ENCODE data around the gene ANXA4. TPM values are rescaled to one million over a fixed set of nuclear protein-coding genes. Genes with fewer than 3 reads are reported as not detected.

The ANXA4 gene
- total and polyA plus RNA-seq, 2 of the 13 experiments (the other 11 are each of a cell fraction or from before 2014, with no cell fraction given): 155 to 168 TPM

DNA sequence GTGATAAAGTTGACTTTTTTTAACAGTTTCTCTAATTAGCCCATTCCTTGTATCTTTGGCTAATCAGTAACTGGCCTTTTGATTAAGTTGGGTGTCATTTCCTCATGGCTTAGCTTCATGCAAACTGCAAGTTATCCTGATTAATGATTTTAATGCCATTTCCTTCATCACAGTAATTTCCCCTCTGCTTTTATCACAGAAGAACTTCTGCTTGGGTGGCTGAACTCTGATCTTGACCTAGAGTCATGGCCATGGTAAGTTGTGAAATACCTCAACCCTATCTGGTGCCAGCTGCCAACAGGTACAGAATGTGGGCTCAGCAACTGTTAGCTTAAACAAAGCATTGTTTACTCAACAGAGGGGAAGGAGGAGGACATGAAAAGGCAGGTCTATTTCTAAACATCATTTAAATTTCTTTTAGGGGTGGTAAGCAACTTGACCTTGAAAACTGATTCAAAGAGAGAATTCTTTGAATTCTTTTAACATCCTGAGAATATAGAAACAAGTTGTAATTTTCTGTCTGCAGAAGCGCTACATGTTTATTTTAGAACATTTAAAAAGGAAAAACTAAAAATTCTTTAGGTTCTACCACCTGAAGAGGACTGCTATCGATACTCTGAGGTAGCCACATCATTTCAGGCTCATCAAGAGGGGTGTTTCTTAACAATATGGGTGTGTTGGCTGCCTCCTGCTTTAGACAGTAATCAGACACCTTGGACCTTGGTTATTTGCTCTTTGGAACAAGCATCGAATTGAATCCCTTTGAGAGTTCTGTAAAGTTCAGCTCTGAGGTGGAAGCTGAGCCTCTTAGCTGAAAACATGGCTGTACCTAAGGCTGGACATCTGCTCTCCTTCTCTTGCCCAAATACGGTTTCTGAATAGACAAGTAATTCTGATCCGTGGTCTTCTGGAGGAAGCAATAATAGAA, 39.7 kb downstream of the ANXA4 start (continued):
- TF ChIP-seq, protein P1, sequence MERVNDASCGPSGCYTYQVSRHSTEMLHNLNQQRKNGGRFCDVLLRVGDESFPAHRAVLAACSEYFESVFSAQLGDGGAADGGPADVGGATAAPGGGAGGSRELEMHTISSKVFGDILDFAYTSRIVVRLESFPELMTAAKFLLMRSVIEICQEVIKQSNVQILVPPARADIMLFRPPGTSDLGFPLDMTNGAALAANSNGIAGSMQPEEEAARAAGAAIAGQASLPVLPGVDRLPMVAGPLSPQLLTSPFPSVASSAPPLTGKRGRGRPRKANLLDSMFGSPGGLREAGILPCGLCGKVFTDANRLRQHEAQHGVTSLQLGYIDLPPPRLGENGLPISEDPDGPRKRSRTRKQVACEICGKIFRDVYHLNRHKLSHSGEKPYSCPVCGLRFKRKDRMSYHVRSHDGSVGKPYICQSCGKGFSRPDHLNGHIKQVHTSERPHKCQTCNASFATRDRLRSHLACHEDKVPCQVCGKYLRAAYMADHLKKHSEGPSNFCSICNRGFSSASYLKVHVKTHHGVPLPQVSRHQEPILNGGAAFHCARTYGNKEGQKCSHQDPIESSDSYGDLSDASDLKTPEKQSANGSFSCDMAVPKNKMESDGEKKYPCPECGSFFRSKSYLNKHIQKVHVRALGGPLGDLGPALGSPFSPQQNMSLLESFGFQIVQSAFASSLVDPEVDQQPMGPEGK (CRISPR knock-in tag; IDR thresholded peaks at IDR 0.05): peak; percentile 88
- peak; percentile 76; the same call in 1 of the 2 replicates for TF ChIP-seq HOXA5 (CRISPR knock-in tag; IDR thresholded peaks at IDR 0.05)
- TF ChIP-seq, protein P2, sequence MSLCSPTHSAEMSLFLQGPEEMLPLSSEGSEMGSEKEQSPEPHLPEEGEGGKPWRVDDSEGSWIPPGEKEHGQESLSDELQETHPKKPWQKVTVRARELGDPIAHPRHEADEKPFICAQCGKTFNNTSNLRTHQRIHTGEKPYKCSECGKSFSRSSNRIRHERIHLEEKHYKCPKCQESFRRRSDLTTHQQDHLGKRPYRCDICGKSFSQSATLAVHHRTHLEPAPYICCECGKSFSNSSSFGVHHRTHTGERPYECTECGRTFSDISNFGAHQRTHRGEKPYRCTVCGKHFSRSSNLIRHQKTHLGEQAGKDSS (CRISPR knock-in tag; IDR thresholded peaks at IDR 0.05; ENCODE audit: borderline replicate concordance, low read depth): no peak
- peak; percentile 91; the same call in 1 of the 2 replicates for TF ChIP-seq TBX3 (IDR thresholded peaks at IDR 0.05; ENCODE audit: borderline replicate concordance)
- TF ChIP-seq MTF1 (CRISPR knock-in tag; IDR thresholded peaks at IDR 0.05): no peak
- TF ChIP-seq PCBP1 (IDR thresholded peaks at IDR 0.05; ENCODE audit: borderline replicate concordance, low read depth, low read length): no peak
- TF ChIP-seq KLF12 (CRISPR knock-in tag; IDR thresholded peaks at IDR 0.05; ENCODE audit: borderline replicate concordance): no peak
- peak; percentile 93 for TF ChIP-seq HMG20B (CRISPR knock-in tag; conservative IDR thresholded peaks at IDR 0.05)
- TF ChIP-seq, protein P3, sequence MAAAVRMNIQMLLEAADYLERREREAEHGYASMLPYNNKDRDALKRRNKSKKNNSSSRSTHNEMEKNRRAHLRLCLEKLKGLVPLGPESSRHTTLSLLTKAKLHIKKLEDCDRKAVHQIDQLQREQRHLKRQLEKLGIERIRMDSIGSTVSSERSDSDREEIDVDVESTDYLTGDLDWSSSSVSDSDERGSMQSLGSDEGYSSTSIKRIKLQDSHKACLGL (CRISPR knock-in tag; IDR thresholded peaks at IDR 0.05): no peak
- TF ChIP-seq MBD4 (IDR thresholded peaks at IDR 0.05; ENCODE audit: borderline replicate concordance, low read length): peak; percentile 95
- peak; percentile 99 for TF ChIP-seq FOXA3 (CRISPR knock-in tag; IDR thresholded peaks at IDR 0.05)
- TF ChIP-seq MYC (CRISPR knock-in tag; IDR thresholded peaks at IDR 0.05; ENCODE audit: borderline replicate concordance): no peak
- TF ChIP-seq, protein P4, sequence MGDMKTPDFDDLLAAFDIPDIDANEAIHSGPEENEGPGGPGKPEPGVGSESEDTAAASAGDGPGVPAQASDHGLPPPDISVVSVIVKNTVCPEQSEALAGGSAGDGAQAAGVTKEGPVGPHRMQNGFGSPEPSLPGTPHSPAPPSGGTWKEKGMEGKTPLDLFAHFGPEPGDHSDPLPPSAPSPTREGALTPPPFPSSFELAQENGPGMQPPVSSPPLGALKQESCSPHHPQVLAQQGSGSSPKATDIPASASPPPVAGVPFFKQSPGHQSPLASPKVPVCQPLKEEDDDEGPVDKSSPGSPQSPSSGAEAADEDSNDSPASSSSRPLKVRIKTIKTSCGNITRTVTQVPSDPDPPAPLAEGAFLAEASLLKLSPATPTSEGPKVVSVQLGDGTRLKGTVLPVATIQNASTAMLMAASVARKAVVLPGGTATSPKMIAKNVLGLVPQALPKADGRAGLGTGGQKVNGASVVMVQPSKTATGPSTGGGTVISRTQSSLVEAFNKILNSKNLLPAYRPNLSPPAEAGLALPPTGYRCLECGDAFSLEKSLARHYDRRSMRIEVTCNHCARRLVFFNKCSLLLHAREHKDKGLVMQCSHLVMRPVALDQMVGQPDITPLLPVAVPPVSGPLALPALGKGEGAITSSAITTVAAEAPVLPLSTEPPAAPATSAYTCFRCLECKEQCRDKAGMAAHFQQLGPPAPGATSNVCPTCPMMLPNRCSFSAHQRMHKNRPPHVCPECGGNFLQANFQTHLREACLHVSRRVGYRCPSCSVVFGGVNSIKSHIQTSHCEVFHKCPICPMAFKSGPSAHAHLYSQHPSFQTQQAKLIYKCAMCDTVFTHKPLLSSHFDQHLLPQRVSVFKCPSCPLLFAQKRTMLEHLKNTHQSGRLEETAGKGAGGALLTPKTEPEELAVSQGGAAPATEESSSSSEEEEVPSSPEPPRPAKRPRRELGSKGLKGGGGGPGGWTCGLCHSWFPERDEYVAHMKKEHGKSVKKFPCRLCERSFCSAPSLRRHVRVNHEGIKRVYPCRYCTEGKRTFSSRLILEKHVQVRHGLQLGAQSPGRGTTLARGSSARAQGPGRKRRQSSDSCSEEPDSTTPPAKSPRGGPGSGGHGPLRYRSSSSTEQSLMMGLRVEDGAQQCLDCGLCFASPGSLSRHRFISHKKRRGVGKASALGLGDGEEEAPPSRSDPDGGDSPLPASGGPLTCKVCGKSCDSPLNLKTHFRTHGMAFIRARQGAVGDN (CRISPR knock-in tag; IDR thresholded peaks at IDR 0.05): no peak
- TF ChIP-seq HDAC2 (CRISPR knock-in tag; IDR thresholded peaks at IDR 0.05): peak; percentile 99
- 0 out of 2 replicates have a peak, but pooled peaks have one; percentile 38 for TF ChIP-seq SMARCE1 (IDR thresholded peaks at IDR 0.05; ENCODE audit: borderline replicate concordance)
- TF ChIP-seq, protein P5, sequence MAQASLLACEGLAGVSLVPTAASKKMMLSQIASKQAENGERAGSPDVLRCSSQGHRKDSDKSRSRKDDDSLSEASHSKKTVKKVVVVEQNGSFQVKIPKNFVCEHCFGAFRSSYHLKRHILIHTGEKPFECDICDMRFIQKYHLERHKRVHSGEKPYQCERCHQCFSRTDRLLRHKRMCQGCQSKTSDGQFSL (CRISPR knock-in tag; IDR thresholded peaks at IDR 0.05): no peak
- TF ChIP-seq ZNF382 (CRISPR knock-in tag; IDR thresholded peaks at IDR 0.05; ENCODE audit: borderline replicate concordance): no peak
- TF ChIP-seq ZNF550 (CRISPR knock-in tag; IDR thresholded peaks at IDR 0.05; ENCODE audit: borderline replicate concordance): no peak
- TF ChIP-seq, protein P6, sequence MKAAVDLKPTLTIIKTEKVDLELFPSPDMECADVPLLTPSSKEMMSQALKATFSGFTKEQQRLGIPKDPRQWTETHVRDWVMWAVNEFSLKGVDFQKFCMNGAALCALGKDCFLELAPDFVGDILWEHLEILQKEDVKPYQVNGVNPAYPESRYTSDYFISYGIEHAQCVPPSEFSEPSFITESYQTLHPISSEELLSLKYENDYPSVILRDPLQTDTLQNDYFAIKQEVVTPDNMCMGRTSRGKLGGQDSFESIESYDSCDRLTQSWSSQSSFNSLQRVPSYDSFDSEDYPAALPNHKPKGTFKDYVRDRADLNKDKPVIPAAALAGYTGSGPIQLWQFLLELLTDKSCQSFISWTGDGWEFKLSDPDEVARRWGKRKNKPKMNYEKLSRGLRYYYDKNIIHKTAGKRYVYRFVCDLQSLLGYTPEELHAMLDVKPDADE (CRISPR knock-in tag; IDR thresholded peaks at IDR 0.05): no peak
- TF ChIP-seq NR1H2 (CRISPR knock-in tag; IDR thresholded peaks at IDR 0.05; ENCODE audit: borderline replicate concordance, low read depth): peak; percentile 42; the same call in 1 of the 2 replicates

Data from HepG2 (cell line).